ENCODE measurements around the gene HSF2. TPM values are rescaled to one million over a fixed set of nuclear protein-coding genes. Genes with fewer than 3 reads are reported as not detected.

Gene HSF2
- total and polyA plus RNA-seq, 2 of the 13 experiments (the other 11 are each of a cell fraction or from before 2014, with no cell fraction given): 24.8 to 26.4 TPM

DNA sequence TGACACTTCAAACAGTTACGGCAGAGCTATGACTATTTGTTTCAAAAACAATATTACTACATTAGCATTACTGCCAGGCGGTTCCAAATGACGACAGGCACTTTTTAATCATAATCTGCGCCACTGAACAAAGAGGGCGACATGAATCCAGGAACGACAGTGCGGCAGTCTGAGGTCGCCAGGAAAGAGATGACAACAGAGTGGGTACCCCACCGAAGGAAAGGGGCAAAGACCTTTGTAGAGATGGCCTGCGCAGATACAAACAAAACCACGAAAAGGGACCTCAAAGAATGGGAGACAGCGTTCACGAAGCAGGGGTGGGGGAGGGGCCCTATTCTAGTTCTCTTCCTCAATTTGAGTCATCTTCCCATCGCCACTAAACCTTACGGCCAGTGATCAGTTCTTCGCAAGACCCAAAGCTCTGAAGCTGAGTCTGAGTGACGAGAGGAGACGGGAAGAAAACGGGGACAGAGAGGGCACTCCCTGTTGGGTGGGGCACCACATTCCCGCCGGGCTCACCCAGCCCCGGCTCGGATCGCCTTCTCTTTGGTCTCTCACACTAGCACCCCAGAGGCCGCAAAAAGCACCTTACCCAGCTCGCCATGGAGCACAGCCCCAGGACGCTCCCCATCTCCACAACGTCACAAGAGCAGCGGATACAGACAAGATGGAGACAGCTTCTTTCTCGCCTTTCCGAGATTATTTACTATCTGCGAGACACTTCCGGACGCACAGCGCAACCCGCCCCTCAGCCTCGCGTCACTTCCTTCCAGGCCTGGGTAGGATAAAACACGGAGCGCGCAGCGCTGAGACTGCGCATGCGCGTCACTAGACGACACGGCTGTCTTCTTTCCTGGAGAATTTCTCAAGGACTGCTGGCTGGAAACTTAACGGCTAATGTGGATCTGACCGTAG is 71.9 kb downstream of the HSF2 start, which contains the start of gene SERINC1 (continued):
- TF ChIP-seq, protein P1, sequence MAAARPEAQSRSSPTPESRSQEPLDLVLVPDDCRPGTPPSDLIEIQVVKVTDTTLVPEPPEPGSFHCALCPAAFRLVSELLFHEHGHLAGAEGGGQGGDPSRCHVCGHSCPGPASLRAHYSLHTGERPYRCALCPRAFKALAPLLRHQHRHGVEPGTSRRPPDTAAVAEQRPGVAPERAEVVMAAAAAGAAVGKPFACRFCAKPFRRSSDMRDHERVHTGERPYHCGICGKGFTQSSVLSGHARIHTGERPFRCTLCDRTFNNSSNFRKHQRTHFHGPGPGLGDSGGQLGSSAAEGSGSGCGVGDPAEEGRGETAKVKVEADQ (CRISPR knock-in tag; IDR thresholded peaks at IDR 0.05; ENCODE audit: borderline replicate concordance): peak; percentile 90; the same call in 1 of the 2 replicates
- no peak; the same call in 1 of the 2 replicates for TF ChIP-seq WIZ (CRISPR knock-in tag; IDR thresholded peaks at IDR 0.05)
- no peak for TF ChIP-seq ZNF609 (CRISPR knock-in tag; IDR thresholded peaks at IDR 0.05; ENCODE audit: borderline replicate concordance)
- TF ChIP-seq, protein P2, sequence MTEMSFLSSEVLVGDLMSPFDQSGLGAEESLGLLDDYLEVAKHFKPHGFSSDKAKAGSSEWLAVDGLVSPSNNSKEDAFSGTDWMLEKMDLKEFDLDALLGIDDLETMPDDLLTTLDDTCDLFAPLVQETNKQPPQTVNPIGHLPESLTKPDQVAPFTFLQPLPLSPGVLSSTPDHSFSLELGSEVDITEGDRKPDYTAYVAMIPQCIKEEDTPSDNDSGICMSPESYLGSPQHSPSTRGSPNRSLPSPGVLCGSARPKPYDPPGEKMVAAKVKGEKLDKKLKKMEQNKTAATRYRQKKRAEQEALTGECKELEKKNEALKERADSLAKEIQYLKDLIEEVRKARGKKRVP (CRISPR knock-in tag; IDR thresholded peaks at IDR 0.05): no peak
- TF ChIP-seq ZFP36 (IDR thresholded peaks at IDR 0.05; ENCODE audit: borderline replicate concordance, low read depth, low read length, partially characterized antibody): no peak
- no peak; the same call in 1 of the 2 replicates for TF ChIP-seq TFDP1 (CRISPR knock-in tag; IDR thresholded peaks at IDR 0.05; ENCODE audit: borderline replicate concordance)
- 0 out of 2 replicates have a peak, but pooled peaks have one; percentile 35 for TF ChIP-seq ZFP1 (CRISPR knock-in tag; IDR thresholded peaks at IDR 0.05)
- peak; percentile 16; the same call in 1 of the 2 replicates for TF ChIP-seq CBFB (CRISPR knock-in tag; IDR thresholded peaks at IDR 0.05)
- 0 out of 2 replicates have a peak, but pooled peaks have one; percentile 43 for TF ChIP-seq ZNF160 (CRISPR knock-in tag; IDR thresholded peaks at IDR 0.05)
- TF ChIP-seq MBNL3 (CRISPR knock-in tag; conservative IDR thresholded peaks at IDR 0.05): no peak
- TF ChIP-seq, protein P3, sequence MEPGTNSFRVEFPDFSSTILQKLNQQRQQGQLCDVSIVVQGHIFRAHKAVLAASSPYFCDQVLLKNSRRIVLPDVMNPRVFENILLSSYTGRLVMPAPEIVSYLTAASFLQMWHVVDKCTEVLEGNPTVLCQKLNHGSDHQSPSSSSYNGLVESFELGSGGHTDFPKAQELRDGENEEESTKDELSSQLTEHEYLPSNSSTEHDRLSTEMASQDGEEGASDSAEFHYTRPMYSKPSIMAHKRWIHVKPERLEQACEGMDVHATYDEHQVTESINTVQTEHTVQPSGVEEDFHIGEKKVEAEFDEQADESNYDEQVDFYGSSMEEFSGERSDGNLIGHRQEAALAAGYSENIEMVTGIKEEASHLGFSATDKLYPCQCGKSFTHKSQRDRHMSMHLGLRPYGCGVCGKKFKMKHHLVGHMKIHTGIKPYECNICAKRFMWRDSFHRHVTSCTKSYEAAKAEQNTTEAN (CRISPR knock-in tag; conservative IDR thresholded peaks at IDR 0.05): no peak; the same call in 1 of the 2 replicates
- no peak; the same call in 1 of the 2 replicates for TF ChIP-seq ZNF746 (CRISPR knock-in tag; IDR thresholded peaks at IDR 0.05)
- no peak for TF ChIP-seq SCMH1 (CRISPR knock-in tag; IDR thresholded peaks at IDR 0.05; ENCODE audit: borderline replicate concordance)
- peak; percentile 52 for TF ChIP-seq MED1 (CRISPR knock-in tag; IDR thresholded peaks at IDR 0.05)
- no peak for TF ChIP-seq SNRNP70 (IDR thresholded peaks at IDR 0.05; ENCODE audit: low read depth, low read length)
- TF ChIP-seq ZFP37 (CRISPR knock-in tag; IDR thresholded peaks at IDR 0.05; ENCODE audit: borderline replicate concordance): no peak
- TF ChIP-seq MIXL1 (CRISPR knock-in tag; IDR thresholded peaks at IDR 0.05): peak; percentile 44
- TF ChIP-seq ZNF546 (CRISPR knock-in tag; conservative IDR thresholded peaks at IDR 0.05): 0 out of 2 replicates have a peak, but pooled peaks have one; percentile 56
- TF ChIP-seq ZNF350 (CRISPR knock-in tag; IDR thresholded peaks at IDR 0.05; ENCODE audit: borderline replicate concordance, low read depth): peak; percentile 77; the same call in 1 of the 2 replicates
